AG09319 (cell line): ENCODE results near the gene DMD.

Experiments used
- DNase-seq: peaks from one replicate; pipeline ENCODE4 v3.0.0-alpha.2; 2010; ENCODE audit warnings: low read depth; ENCODE audit errors: extremely low read depth
- TF ChIP-seq, protein P1 (sequence below): IDR thresholded peaks from 2 replicates; pipeline ENCODE4 v1.5.1; 2011; ENCODE audit warnings: low read depth, mild to moderate bottlenecking, inconsistent platforms, low read length, moderate library complexity

The DMD gene

DNA sequence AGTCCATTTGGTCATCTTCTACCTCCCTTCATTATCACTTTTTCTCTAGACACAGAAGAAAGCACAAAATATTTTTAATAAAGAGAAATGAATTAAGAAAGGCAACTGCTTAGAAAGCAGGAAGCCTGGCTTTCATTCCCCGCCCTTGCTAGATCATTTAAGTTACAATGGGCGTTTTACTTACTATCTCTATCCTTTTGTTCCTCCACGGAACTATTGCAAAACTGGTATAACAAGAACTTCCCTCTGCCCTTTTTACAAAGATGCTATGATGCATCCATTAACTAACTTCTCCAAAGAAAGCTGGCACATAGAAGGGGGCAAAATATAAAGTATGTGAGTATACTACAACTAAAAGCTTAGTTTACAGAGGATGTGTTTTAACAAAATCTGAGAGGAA is 1705.0 kb downstream of the DMD start:
- TF ChIP-seq, protein P1, sequence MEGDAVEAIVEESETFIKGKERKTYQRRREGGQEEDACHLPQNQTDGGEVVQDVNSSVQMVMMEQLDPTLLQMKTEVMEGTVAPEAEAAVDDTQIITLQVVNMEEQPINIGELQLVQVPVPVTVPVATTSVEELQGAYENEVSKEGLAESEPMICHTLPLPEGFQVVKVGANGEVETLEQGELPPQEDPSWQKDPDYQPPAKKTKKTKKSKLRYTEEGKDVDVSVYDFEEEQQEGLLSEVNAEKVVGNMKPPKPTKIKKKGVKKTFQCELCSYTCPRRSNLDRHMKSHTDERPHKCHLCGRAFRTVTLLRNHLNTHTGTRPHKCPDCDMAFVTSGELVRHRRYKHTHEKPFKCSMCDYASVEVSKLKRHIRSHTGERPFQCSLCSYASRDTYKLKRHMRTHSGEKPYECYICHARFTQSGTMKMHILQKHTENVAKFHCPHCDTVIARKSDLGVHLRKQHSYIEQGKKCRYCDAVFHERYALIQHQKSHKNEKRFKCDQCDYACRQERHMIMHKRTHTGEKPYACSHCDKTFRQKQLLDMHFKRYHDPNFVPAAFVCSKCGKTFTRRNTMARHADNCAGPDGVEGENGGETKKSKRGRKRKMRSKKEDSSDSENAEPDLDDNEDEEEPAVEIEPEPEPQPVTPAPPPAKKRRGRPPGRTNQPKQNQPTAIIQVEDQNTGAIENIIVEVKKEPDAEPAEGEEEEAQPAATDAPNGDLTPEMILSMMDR = no peak
- DNase-seq = no peak

DNA sequence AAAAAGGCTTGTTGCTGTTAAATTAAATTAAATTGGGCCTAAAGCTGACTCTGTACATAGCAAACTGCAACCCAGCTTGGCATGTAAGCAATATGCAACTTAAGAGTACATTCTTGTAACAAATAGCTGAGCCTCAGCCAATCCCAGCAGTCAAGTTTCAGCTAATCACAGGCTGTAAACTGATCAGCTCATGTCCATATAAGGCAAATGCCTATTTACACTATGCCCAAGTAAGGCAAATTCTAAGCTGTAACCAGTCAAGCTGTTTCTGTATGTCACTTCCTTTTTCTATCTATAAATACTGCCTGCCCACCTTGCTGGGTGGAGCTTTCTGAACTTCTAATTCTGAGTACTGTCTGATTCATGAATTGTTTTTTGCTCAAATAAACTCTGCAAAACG is 1710.4 kb downstream of the DMD start:
- DNase-seq = no peak
- TF ChIP-seq, protein P1 = no peak

GRCh38 chrX:31499109-31499508 is 1712.2 kb downstream of the DMD start:
- DNase-seq = no peak
- TF ChIP-seq, protein P1 = no peak

- DNase-seq = no peak
- TF ChIP-seq, protein P1 = no peak
These were observed 1714.3 kb downstream of the DMD start for GRCh38 chrX:31497086-31497485.

GRCh38 chrX:31487951-31488350 is 1723.4 kb downstream of the DMD start:
- DNase-seq = no peak
- TF ChIP-seq, protein P1 = no peak

DNA sequence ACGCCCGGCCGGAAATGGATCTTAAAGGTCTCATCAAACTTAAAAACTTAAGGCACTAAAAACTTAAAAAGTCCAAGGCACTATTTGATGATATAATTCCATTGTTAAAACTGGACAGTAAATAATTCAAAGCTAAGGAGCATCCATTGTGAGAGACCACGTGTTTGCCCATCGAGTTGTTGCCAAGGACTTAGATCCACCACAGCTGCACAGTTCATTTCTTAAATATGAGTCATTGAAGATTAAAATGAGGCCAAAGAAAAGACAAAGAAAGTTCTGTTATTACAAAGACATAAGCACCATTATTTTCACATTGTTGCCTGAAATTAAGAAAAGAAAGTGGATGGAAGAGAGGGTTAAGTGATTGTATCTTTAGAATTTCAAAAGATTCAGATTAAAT is 1728.0 kb downstream of the DMD start:
- no peak for DNase-seq
- TF ChIP-seq, protein P1 = no peak

GRCh38 chrX:31480696-31481095 is 1730.7 kb downstream of the DMD start:
- TF ChIP-seq, protein P1 = no peak
- no peak for DNase-seq
